Neural progenitor cell (in vitro differentiated cells): ENCODE data around the gene RRAGD. TPM values are rescaled to one million over a fixed set of nuclear protein-coding genes. Genes with fewer than 3 reads are reported as not detected.

Experiments used
- DNase-seq: peaks from one replicate; pipeline ENCODE4 v3.0.0-alpha.2; 2016; ENCODE audit warnings: low spot score
- H2AFZ ChIP-seq: fragments of 200-600 bp; sonication (generic); replicated peaks from 2 replicates; pipeline ENCODE4 v1.6.1; 2016; ENCODE audit warnings: antibody characterized with exemption
- H3F3A ChIP-seq: fragments of 200-600 bp; sonication (generic); 2 replicates; pipeline ENCODE4 v1.6.1; 2016; ENCODE audit warnings: antibody characterized with exemption, low read depth
- H3K27ac ChIP-seq: fragments of 200-600 bp; sonication (generic); 2 replicates; pipeline ENCODE4 v1.5.1; 2016; ENCODE audit warnings: mild to moderate bottlenecking
- H3K27me3 ChIP-seq: fragments of 200-600 bp; sonication (generic); 2 replicates; pipeline ENCODE4 v1.6.1; 2016; ENCODE audit warnings: mild to moderate bottlenecking, moderate library complexity
- H3K36me3 ChIP-seq: fragments of 200-600 bp; sonication (generic); 2 replicates; pipeline ENCODE4 v1.5.1; 2016
- H3K4me1 ChIP-seq: fragments of 200-600 bp; sonication (generic); 2 replicates; pipeline ENCODE4 v1.6.1; 2016; ENCODE audit warnings: mixed run types
- H3K4me2 ChIP-seq: fragments of 200-600 bp; sonication (generic); 2 replicates; pipeline ENCODE4 v1.6.1; 2016
- H3K4me3 ChIP-seq: fragments of 200-600 bp; sonication (generic); 2 replicates; pipeline ENCODE4 v1.5.1; 2016
- H3K79me2 ChIP-seq: fragments of 200-600 bp; sonication (generic); 2 replicates; pipeline ENCODE4 v1.6.1; 2016; ENCODE audit warnings: low read depth
- H3K9ac ChIP-seq: fragments of 200-600 bp; sonication (generic); 2 replicates; pipeline ENCODE4 v1.6.1; 2016
- H3K9me3 ChIP-seq: fragments of 200-600 bp; sonication (generic); 2 replicates; pipeline ENCODE4 v1.5.1; 2016; ENCODE audit warnings: low read depth
- H4K20me1 ChIP-seq: fragments of 200-600 bp; sonication (generic); 2 replicates; pipeline ENCODE4 v1.6.1; 2016; ENCODE audit warnings: low read depth
- H3K27ac Mint-ChIP-seq: 3 replicates; pipeline ENCODE4 v1.8.0; 2021; ENCODE audit warnings: mixed read lengths
- H3K27me3 Mint-ChIP-seq: 2 replicates; pipeline ENCODE4 v1.8.0; 2022; ENCODE audit warnings: low read depth, mild to moderate bottlenecking, inconsistent platforms, moderate library complexity, mixed read lengths; ENCODE audit not compliant: insufficient read depth
- H3K36me3 Mint-ChIP-seq: 3 replicates; pipeline ENCODE4 v1.8.0; 2021; ENCODE audit warnings: mixed read lengths
- H3K4me1 Mint-ChIP-seq: 3 replicates; pipeline ENCODE4 v1.8.0; 2021; ENCODE audit warnings: mixed read lengths
- H3K4me3 Mint-ChIP-seq: 3 replicates; pipeline ENCODE4 v1.8.0; 2021; ENCODE audit warnings: mild to moderate bottlenecking, moderate library complexity, mixed read lengths
- H3K9me3 Mint-ChIP-seq: 3 replicates; pipeline ENCODE4 v1.8.0; 2020; ENCODE audit warnings: mixed read lengths
- EZH2 ChIP-seq: fragments of 200-600 bp; sonication (generic); IDR thresholded peaks from 2 replicates; pipeline ENCODE4 v1.6.1; 2017; ENCODE audit warnings: antibody characterized with exemption, mild to moderate bottlenecking, moderate library complexity
- EZH2phosphoT487 ChIP-seq: fragments of 200-600 bp; sonication (generic); IDR thresholded peaks from 2 replicates; pipeline ENCODE4 v1.6.1; 2017; ENCODE audit warnings: antibody characterized with exemption
- total RNA-seq: library from RNA; depleted of rRNA; stranded (reverse); fragments of >200 nt; gene quantifications from 2 replicates; pipeline ENCODE4 v1.2.3, GENCODE V29; 2015; ENCODE audit warnings: low replicate concordance
- TF ChIP-seq, protein P1 (sequence below): fragments of 200-600 bp; sonication (generic); IDR thresholded peaks from 2 replicates; pipeline ENCODE4 v1.5.1; 2017; ENCODE audit warnings: antibody characterized with exemption, mild to moderate bottlenecking

Gene RRAGD
- total RNA-seq, 1 donor from 2014 or later: 20.7 TPM

DNA sequence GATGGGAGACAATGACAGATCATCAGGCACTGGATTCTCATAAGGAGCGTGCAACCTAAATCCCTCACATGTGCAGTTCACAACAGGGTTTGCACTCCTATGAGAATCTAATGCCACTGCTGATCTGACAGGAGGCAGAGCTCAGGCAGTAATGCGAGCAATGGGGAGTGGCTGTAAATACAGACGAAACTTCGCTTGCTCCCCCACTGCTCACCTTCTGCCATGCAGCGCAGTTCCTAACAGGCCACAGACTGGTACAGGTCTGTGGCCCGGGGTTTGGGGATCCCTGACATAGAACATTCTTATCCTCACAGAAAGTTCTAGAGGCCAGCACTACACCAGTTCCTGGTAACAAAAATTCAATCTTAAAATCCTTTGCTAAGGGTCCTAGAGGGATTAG, 23.2 kb downstream of the RRAGD start:
- Mint-ChIP-seq H3K27me3 (peaks cover 2% of the 10 kb centered on the region), H3K9me3 (no peaks in the 10 kb centered on the region), H3K4me3 (no peak overlapping the region), H3K27ac (no peak overlapping the region), H3K4me1 (peaks cover 8% of the 10 kb centered on the region), H3K36me3 (peaks cover 12% of the 10 kb centered on the region)
- no peak overlapping the region for H3K9ac ChIP-seq
- H3K36me3 ChIP-seq: no peaks in the 10 kb centered on the region
- no peak for TF ChIP-seq EZH2phosphoT487
- TF ChIP-seq, protein P1, sequence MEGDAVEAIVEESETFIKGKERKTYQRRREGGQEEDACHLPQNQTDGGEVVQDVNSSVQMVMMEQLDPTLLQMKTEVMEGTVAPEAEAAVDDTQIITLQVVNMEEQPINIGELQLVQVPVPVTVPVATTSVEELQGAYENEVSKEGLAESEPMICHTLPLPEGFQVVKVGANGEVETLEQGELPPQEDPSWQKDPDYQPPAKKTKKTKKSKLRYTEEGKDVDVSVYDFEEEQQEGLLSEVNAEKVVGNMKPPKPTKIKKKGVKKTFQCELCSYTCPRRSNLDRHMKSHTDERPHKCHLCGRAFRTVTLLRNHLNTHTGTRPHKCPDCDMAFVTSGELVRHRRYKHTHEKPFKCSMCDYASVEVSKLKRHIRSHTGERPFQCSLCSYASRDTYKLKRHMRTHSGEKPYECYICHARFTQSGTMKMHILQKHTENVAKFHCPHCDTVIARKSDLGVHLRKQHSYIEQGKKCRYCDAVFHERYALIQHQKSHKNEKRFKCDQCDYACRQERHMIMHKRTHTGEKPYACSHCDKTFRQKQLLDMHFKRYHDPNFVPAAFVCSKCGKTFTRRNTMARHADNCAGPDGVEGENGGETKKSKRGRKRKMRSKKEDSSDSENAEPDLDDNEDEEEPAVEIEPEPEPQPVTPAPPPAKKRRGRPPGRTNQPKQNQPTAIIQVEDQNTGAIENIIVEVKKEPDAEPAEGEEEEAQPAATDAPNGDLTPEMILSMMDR: no peak
- no peak for TF ChIP-seq EZH2
- no peak overlapping the region for H2AFZ ChIP-seq
- no peaks in the 10 kb centered on the region for H4K20me1 ChIP-seq
- no peak for DNase-seq
- peaks cover 4% of the 10 kb centered on the region for H3K4me1 ChIP-seq
- no peaks in the 10 kb centered on the region for H3F3A ChIP-seq
- no peak overlapping the region for H3K4me3 ChIP-seq
- H3K27me3 ChIP-seq: no peaks in the 10 kb centered on the region
- no peaks in the 10 kb centered on the region for H3K79me2 ChIP-seq
- no peak overlapping the region for H3K4me2 ChIP-seq
- H3K9me3 ChIP-seq: no peaks in the 10 kb centered on the region
- no peak overlapping the region for H3K27ac ChIP-seq

- peaks cover 12% of the 10 kb centered on the region for H3K36me3 Mint-ChIP-seq
- H3K9ac ChIP-seq: no peak overlapping the region
- H3K4me1 ChIP-seq: peaks cover 4% of the 10 kb centered on the region
- H3K79me2 ChIP-seq: no peaks in the 10 kb centered on the region
- no peak for DNase-seq
- H3K4me2 ChIP-seq: no peak overlapping the region
- H4K20me1 ChIP-seq: no peaks in the 10 kb centered on the region
- H3F3A ChIP-seq: no peaks in the 10 kb centered on the region
- no peaks in the 10 kb centered on the region for H3K9me3 Mint-ChIP-seq
- no peak overlapping the region for H3K4me3 Mint-ChIP-seq
- H2AFZ ChIP-seq: no peak overlapping the region
- peak overlapping the region; percentile 43 for H3K27ac Mint-ChIP-seq
- no peak overlapping the region for H3K4me3 ChIP-seq
- no peak overlapping the region for H3K27ac ChIP-seq
- no peaks in the 10 kb centered on the region for H3K27me3 ChIP-seq
- H3K27me3 Mint-ChIP-seq: peaks cover 2% of the 10 kb centered on the region
- H3K4me1 Mint-ChIP-seq: peaks cover 10% of the 10 kb centered on the region
- no peaks in the 10 kb centered on the region for H3K36me3 ChIP-seq
- TF ChIP-seq EZH2 (no peak), EZH2phosphoT487 (no peak)
- TF ChIP-seq, protein P1: no peak
- H3K9me3 ChIP-seq: no peaks in the 10 kb centered on the region
Measured at GRCh38 chr6:89387516-89388201, 24.4 kb downstream of the RRAGD start.

- Histone ChIP-seq H3K9me3 (no peaks in the 10 kb centered on the region), H3K27me3 (no peaks in the 10 kb centered on the region), H3K4me2 (no peak overlapping the region), H3K4me3 (no peak overlapping the region), H2AFZ (no peak overlapping the region), H3K9ac (no peak overlapping the region), H3F3A (no peaks in the 10 kb centered on the region), H4K20me1 (no peaks in the 10 kb centered on the region), H3K36me3 (no peaks in the 10 kb centered on the region), H3K27ac (no peak overlapping the region), H3K4me1 (peaks cover 4% of the 10 kb centered on the region), H3K79me2 (no peaks in the 10 kb centered on the region)
- no peak for TF ChIP-seq EZH2phosphoT487
- no peak for TF ChIP-seq EZH2
- TF ChIP-seq, protein P1: no peak
- peaks cover 12% of the 10 kb centered on the region for H3K36me3 Mint-ChIP-seq
- peaks cover 2% of the 10 kb centered on the region for H3K27me3 Mint-ChIP-seq
- H3K4me3 Mint-ChIP-seq: no peak overlapping the region
- no peaks in the 10 kb centered on the region for H3K9me3 Mint-ChIP-seq
- H3K27ac Mint-ChIP-seq: no peak overlapping the region
- no peak for DNase-seq
- H3K4me1 Mint-ChIP-seq: peaks cover 10% of the 10 kb centered on the region
Measured at GRCh38 chr6:89386917-89387491, 25.1 kb downstream of the RRAGD start.
